ENCODE data around the gene PDZRN4.
"Not testable (repeated sequence)": the region's sequence is repeated elsewhere in the genome, so short reads cannot be mapped to it uniquely, and the experiment has no call there.

Gene PDZRN4

GRCh38 chr12:41211448-41211847 lies 23.3 kb downstream of the PDZRN4 start:
- DNase-seq (ENCODE audit: low read depth, low spot score), result no peak

GRCh38 chr12:41212625-41213024 lies 24.5 kb downstream of the PDZRN4 start:
- no peak for DNase-seq (ENCODE audit: low read depth, low spot score)
- no peak overlapping the region for H3K4me3 ChIP-seq (ENCODE audit: low read length)

More at GRCh38 chr12:41211448-41211847, 23.3 kb downstream of the PDZRN4 start:
- H3K4me3 ChIP-seq (ENCODE audit: low read length), result no peak overlapping the region

- no peak for DNase-seq (ENCODE audit: low read depth, low spot score)
Observed at GRCh38 chr12:41213107-41213506, 25.0 kb downstream of the PDZRN4 start.

GRCh38 chr12:41213648-41214047 lies 25.5 kb downstream of the PDZRN4 start:
- no peak for DNase-seq (ENCODE audit: low read depth, low spot score)
- H3K4me3 ChIP-seq (ENCODE audit: low read length), result no peak overlapping the region

More at GRCh38 chr12:41213107-41213506, 25.0 kb downstream of the PDZRN4 start:
- H3K4me3 ChIP-seq (ENCODE audit: low read length), result no peak overlapping the region

- DNase-seq (ENCODE audit: low read depth, low spot score), result no peak
- no peak overlapping the region for H3K4me3 ChIP-seq (ENCODE audit: low read length)
Observed at GRCh38 chr12:41217727-41218126, 29.6 kb downstream of the PDZRN4 start.

- DNase-seq (ENCODE audit: low read depth, low spot score), result no peak
- no peak overlapping the region for H3K4me3 ChIP-seq (ENCODE audit: low read length)
Observed at GRCh38 chr12:41220931-41221330, 32.8 kb downstream of the PDZRN4 start.

GRCh38 chr12:41221491-41221890 lies 33.4 kb downstream of the PDZRN4 start:
- DNase-seq (ENCODE audit: low read depth, low spot score), result no peak
- no peak overlapping the region for H3K4me3 ChIP-seq (ENCODE audit: low read length)

GRCh38 chr12:41223600-41223999 lies 35.5 kb downstream of the PDZRN4 start:
- no peak overlapping the region for H3K4me3 ChIP-seq (ENCODE audit: low read length)
- DNase-seq (ENCODE audit: low read depth, low spot score), result no peak

GRCh38 chr12:41224066-41224465 lies 35.9 kb downstream of the PDZRN4 start:
- no peak for DNase-seq (ENCODE audit: low read depth, low spot score)

GRCh38 chr12:41225179-41225578 lies 37.1 kb downstream of the PDZRN4 start:
- DNase-seq (ENCODE audit: low read depth, low spot score), result no peak
- no peak overlapping the region for H3K4me3 ChIP-seq (ENCODE audit: low read length)

More at GRCh38 chr12:41224066-41224465, 35.9 kb downstream of the PDZRN4 start:
- no peak overlapping the region for H3K4me3 ChIP-seq (ENCODE audit: low read length)

- H3K4me3 ChIP-seq (ENCODE audit: low read length), result no peak overlapping the region
- DNase-seq (ENCODE audit: low read depth, low spot score), result no peak
Observed at GRCh38 chr12:41228066-41228820, 40.1 kb downstream of the PDZRN4 start.

- no peak for DNase-seq (ENCODE audit: low read depth, low spot score)
- H3K4me3 ChIP-seq (ENCODE audit: low read length), result no peak overlapping the region
Observed at GRCh38 chr12:41230756-41231155, 42.6 kb downstream of the PDZRN4 start.

GRCh38 chr12:41234692-41235091 lies 46.6 kb downstream of the PDZRN4 start:
- H3K4me3 ChIP-seq (ENCODE audit: low read length), result no peak overlapping the region
- DNase-seq (ENCODE audit: low read depth, low spot score), result no peak

- H3K4me3 ChIP-seq (ENCODE audit: low read length), result no peak overlapping the region
- DNase-seq (ENCODE audit: low read depth, low spot score), result no peak
Observed at GRCh38 chr12:41242603-41243002, 54.5 kb downstream of the PDZRN4 start.

GRCh38 chr12:41248391-41248790 lies 60.3 kb downstream of the PDZRN4 start:
- no peak for DNase-seq (ENCODE audit: low read depth, low spot score)

GRCh38 chr12:41250748-41251147 lies 62.6 kb downstream of the PDZRN4 start:
- DNase-seq (ENCODE audit: low read depth, low spot score), result no peak
- H3K4me3 ChIP-seq (ENCODE audit: low read length), result no peak overlapping the region

More at GRCh38 chr12:41248391-41248790, 60.3 kb downstream of the PDZRN4 start:
- no peak overlapping the region for H3K4me3 ChIP-seq (ENCODE audit: low read length)

- no peak overlapping the region for H3K4me3 ChIP-seq (ENCODE audit: low read length)
- DNase-seq (ENCODE audit: low read depth, low spot score), result no peak
Observed at GRCh38 chr12:41254004-41254914, 66.1 kb downstream of the PDZRN4 start.

- H3K4me3 ChIP-seq (ENCODE audit: low read length); DNase-seq (ENCODE audit: low read depth, low spot score): not testable (repeated sequence)
Observed at GRCh38 chr12:41263196-41263595, 75.1 kb downstream of the PDZRN4 start.

GRCh38 chr12:41264281-41264680 lies 76.2 kb downstream of the PDZRN4 start:
- H3K4me3 ChIP-seq (ENCODE audit: low read length), result no peak overlapping the region
- peak; percentile 3 for DNase-seq (ENCODE audit: low read depth, low spot score)

GRCh38 chr12:41269056-41269455 lies 80.9 kb downstream of the PDZRN4 start:
- no peak overlapping the region for H3K4me3 ChIP-seq (ENCODE audit: low read length)
- no peak for DNase-seq (ENCODE audit: low read depth, low spot score)

All from Jurkat, Clone E6-1 (cell line).